HG03469 (cell line): ENCODE measurements around the gene RAB43.
"Not testable (repeated sequence)": the region's sequence is repeated elsewhere in the genome, so short reads cannot be mapped to it uniquely, and the experiment has no call there.

Experiments
- ATAC-seq: cut with Tn5 transposase; IDR thresholded peaks from one replicate; pipeline ENCODE4 v1.9.1; 2021; ENCODE audit warnings: mild to moderate bottlenecking, moderate library complexity, moderate number of reproducible peaks; ENCODE audit not compliant: unreplicated experiment

Gene RAB43

DNA sequence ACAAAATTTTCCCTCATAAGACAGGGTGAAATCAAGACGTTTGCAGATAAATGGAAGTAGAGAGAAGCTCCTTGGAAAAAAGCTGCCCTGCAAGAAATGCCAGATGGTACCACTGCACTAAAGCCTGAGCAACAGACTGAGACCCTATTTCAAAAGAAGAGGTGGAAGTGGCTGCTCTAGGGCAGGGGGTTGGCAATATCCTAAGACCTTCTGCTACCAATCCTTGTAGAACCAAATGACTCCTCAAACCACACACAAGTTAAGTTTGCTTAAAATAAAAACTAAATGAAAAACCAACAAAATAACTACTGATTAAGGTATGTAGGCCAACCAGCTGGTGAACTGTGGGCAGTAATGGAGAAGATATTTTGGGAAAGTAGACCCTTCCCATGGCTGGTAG, 21.3 kb downstream of the RAB43 start:
- no peak for ATAC-seq

DNA sequence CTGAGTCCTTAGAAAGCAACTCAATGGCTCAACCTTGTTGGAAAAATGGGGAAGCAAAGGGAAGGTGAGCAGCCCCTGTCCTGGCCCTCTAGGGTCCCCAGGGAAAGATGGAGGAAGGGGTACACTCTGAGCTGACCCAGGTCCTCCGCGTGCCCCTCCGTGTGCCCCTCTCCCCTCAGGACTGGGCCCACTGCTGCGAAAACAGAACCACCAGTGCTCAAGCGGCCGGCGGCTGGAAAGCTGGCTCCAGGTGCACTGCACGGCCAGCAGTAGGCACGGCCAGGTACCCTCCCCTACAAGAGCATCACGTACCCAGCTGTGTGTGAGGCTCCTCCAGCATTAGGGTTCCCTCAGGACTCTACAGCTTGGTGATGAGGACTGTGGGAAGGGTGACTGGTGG, 26.3 kb downstream of the RAB43 start:
- no peak for ATAC-seq

DNA sequence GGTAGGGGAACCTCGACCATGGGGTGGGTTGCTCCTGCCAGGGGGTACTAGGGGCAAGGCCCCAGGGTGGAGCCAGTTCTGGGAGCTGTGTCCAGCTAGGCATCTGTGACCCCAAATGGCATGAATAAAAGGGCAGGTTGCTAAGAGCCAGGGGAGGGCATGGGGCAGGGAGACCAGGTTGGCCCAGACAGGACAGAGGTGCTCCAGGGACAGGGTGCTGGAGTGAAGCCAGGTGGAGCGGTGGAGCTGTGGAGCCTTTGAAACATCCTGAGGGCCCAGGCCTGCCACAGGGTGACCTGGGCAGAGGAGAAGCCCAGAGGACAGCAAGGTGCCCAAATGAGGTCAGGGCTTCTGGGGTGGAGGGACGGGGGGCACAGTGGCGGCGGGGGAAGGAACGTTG, 33.3 kb downstream of the RAB43 start:
- not testable (repeated sequence) for ATAC-seq

DNA sequence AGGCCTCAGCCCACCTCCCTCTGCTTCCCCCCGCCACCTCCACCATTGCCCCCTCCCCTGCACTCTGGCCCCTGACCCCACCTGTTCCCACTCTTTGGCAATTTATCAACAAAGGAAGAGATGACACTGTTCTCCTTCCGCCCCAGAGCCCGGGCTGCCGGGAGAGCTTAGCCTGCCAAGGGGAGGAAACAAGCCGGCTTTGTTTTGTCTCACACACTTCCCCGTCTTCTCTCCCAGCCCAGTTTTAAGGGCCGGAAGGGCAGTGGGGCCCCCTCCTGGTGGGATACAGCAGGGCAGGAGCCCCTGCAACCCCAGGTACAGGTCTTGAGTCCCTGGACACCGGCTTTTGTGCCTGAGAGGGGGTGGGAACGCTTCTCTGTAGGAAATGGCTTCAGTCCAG, 33.7 kb downstream of the RAB43 start:
- ATAC-seq = not testable (repeated sequence)

DNA sequence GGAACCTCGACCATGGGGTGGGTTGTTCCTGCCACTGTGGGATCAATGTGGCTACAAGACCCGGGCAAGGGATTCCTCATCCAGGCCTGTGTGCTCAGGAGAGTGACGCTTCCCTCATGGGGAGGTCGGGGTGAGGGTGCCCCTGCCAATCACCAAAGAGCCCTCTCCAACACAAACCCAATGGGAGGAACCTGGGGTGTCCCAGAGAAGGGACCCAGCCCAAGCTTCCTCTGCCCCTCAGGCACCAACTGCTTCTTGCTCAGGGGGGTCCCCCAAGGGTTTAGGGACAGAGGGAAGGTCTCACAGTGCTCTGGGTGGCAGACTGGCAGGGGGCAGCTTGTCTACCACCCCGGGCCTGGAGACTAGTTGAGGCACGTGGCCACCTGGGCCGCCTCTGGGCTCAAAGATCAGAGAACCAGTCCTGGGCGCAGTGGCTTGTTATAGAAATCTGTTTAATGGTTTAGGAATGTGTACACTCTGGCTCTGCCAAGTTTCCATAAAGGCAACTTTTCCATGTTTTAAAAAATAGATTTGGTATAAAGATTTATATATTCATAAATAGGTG, 34.4 kb downstream of the RAB43 start:
- no peak for ATAC-seq

DNA sequence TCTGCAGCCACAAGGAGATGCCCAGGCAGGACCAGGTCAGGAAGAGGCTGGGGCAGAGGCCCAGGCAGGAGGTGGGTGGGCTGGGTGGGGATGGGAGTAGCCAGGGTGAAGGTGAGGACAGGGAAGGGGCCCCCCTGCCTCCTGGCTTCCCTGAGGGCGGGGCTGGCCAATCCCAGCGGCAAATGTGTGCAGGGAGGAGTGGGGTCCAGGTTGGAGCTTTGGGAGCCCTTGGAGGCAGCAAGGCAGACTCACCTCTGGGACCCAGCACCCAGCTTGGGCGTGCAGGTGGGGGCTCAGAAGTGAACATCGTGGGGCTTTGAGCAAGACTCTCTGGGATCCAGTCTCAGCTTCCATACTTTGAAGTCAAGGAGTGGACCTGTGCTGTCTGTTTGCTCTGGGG, 35.8 kb downstream of the RAB43 start:
- no peak for ATAC-seq

DNA sequence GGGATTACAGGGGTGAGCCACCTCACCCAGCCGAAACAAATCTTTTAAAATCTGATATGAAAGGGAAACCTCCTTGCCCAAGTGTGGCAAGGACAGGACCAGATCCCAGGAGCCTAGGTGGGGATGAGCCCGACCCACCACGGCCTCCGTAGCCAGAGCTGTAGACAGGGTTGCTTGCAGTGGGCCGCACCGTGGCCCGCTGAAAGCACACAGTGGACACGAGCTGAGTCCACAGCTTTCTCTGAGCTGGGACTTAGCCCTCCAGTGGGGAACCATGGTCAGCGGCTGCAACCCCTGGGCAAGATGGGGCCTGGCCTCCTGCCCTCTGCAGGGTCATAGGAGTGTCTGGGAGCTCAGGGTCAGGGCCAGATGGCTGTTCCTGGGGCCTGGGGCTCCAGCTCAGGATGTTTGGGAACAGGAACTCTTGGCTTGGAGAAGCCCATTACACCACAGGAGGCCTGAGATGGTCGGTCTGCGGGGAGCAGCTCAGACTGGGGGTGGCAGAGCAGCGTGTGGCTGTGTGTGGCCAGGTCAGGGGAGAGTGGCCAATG, 36.4 kb downstream of the RAB43 start:
- no peak for ATAC-seq

DNA sequence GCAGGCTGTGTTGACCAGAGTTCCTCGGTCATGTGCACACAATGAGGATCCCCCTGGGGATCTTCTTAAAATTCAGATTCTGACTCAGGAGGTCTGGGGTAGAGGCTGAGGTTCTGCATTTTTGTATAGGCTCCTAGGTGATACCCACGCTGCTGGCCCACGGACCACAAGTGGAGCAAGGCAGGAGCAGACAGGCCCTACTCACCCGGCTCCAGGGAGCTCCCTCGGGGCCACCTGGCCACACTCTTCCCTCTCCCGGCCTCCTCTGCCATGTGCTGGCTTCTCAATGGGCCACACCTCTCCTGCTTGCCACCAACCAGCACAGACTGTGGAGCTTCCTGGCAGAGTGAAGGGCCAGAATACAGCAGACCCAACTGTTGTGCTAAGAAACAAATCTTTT, 37.1 kb downstream of the RAB43 start:
- no peak for ATAC-seq

DNA sequence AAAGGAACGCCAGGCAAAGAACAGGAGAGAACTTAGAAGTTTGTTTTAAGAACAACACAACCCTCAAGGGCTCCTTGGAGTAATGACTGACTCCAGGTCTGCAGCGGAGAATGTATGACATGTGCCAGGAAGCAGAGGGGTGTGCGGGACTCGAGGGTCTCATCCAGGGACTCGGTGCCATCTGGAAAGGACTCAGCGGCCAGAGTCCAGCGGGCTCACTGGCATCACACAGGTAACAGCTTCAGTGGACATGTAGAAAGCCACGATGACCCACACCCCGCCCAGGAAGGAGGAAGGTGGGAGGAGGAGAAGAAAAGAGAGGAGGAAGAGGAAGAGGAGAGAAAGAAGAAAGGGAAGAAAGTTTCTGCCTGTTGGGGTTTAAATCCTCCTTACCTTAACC, 39.6 kb downstream of the RAB43 start:
- no peak for ATAC-seq

DNA sequence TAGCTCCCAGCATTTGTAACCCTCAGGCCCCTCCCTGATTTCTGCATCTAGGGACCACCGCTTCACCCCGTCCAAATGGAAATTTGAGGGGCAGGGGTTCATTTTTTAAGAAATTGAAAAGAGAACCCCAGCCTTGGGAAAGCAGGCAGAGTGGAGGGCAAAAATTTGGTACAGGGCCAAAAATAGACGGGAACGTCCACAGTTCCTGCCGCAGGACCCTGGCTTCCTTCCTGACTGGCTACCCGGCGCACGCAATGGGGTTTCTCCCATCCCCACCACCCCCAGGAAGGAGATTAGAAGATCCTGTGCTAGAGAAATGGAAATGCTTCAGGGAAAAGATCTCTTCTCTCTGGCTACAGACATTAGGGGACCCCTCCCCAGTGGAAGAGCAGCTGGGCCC, 40.1 kb downstream of the RAB43 start:
- no peak for ATAC-seq

DNA sequence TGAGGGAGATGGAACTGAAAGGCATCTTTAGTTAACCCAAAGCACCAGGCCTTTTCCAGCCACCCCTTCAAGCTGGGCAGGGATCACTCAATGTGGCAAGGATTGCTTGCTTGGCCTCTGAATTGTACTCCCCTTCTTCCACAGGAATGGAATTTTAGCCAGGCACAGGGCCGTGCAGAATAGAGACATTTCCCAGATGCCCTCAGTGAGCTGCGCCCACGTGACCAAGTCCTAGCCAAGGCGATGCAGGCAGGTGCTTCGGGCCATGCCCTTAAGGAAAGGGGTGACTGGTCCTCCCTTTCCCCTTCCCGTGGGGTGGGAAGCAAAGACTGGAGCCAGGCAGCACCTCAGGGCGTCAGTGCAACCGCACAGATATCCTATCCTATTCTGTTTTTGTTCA, 43.1 kb downstream of the RAB43 start:
- no peak for ATAC-seq

DNA sequence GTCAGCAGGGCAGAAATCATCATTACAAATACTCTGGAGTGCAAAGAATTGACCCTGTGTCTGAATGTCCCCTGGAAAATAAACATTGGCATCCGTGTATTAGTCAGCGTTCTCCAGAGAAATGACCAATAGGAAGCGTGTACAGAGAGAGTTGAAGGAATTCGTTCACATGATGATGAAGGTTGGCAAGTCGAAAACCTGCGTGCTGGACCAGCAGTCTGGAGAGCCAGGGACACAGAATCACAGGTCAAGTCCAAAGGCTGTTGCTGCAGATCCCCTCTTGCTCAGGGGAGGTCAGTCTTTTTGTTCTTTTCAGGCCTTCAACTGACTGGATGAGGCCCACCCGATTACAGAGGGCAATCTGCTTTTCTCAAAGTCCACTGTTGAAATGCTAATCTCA, 44.4 kb downstream of the RAB43 start:
- no peak for ATAC-seq

DNA sequence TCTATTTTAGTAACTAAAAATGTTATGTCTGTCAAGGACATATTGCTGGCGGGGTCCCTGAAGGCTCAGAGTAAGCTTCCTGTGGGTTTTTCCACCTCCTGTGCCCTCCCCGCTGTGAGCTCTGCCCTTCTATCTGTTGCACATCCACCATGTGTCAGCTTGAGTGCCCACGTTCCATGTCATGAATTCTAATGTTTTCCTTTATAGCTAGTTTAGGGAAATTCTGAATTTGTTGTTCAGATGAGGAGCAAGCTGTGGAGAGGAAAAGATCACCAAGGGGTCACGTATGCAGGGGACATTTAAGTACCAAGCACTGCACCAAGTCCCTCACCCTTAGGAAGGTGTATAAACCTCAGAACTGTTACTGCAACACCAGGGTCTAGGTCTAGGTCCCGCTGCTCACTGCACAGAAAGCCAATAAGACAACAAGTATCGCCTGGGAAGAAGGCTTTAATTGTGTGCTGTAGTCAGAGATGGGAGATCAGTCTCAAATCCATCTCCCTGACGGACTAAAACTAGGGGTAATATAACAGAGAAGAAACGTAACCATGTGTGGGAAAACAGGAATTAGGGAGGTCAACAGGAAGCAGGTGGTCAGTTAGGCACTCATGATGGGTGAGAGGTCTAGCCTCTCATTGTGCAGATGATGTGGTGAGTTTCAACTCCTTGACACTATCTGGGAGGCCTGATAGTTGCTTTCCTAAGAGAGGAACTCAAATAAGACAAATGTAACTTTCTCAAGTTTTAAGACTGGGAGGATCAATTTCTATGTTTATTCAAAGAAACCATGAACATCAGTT, 51.3 kb downstream of the RAB43 start:
- ATAC-seq = no peak

DNA sequence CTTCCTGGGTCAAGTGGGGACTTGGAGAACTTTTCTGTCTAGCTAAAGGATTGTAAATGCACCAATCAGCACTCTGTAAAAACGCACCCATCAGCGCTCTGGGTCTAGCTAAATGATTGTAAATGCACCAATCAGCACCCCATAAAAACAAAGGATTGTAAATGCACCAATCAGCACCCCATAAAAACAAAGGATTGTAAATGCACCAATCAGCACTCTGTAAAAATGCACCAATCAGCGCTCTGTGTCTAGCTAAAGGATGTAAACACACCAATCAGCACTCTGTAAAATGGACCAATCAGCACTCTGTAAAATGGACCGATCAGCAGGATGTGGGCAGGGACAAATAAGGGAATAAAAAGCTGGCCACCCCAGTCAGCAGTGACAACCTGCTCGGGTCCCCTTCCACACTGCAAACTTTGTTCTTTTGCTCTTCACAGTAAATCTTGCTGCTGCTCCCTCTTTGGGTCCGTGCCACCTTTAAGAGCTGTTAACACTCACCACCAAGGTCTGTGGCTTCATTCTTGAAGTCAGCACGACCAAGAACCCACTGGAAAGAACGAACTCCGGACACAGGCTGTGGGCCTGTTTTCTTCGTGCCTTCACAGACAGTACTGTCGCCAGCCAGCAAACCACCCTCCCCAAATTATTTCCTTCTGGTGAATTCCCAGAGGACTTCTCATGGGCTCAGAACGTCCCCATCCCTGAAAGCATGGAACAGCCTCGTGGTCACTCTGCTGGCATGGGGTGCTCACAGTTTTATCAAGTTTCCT, 52.1 kb downstream of the RAB43 start:
- not testable (repeated sequence) for ATAC-seq

DNA sequence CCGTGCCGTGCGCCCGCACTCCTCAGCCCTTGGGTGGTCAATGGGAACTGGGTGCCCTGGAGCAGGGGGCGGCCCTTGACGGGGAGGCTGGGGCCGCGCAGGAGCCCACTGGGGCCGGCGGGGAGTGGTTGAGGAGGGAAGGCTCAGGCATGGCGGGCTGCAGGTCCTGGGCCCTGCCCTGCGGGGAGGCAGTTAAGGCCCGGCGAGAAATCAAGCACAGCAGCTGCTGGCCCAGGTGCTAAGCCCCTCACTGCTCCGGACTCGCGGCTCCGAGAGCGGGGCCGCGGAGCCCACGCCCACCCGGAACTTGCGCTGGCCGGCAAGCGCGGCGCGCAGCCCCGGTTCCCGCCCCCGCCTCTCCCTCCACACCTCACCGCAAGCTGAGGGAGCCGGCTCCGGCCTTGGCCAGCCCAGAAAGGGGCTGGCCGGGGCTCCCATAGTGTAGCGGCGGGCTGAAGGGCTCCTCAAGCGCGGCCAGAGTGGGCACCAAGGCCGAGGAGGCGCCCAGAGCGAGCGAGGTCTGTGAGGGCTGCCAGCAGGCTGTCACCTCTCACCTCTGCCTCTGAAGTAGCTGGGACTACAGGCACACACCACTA, 53.2 kb downstream of the RAB43 start:
- ATAC-seq = no peak

DNA sequence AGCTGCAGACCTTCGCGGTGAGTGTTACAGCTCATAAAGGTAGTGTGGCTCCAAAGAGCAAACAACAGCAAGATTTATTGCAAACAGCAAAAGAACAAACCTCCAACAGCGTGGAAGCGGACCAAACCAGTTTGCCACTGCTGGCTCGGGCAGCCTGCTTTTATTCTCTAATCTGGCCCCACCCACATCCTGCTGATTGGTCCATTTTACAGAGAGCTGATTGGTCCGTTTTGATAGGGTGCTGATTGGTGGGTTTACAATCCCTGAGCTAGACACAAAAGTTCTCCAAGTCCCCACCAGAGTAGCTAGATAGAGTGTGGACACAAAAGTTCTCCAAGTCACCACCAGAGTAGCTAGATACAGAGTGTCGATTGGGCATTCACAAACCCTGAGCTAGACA, 53.9 kb downstream of the RAB43 start:
- not testable (repeated sequence) for ATAC-seq

DNA sequence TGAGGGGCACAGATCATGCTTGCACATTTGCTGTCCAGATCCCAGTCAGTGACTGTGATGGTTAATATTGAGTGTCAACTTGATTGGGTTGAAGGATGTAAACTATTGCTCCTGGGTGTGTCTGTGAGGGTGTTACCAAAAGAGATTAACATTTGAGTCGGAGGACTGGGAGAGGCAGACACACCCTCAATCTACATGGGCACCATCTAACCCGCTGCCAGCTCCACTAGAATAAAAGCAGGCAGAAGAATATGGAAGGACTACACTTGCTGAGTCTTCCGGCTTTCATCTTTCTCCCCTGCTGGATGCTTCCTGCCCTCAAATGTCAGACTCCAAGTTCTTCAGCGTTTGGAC, 55.9 kb downstream of the RAB43 start:
- ATAC-seq = no peak

DNA sequence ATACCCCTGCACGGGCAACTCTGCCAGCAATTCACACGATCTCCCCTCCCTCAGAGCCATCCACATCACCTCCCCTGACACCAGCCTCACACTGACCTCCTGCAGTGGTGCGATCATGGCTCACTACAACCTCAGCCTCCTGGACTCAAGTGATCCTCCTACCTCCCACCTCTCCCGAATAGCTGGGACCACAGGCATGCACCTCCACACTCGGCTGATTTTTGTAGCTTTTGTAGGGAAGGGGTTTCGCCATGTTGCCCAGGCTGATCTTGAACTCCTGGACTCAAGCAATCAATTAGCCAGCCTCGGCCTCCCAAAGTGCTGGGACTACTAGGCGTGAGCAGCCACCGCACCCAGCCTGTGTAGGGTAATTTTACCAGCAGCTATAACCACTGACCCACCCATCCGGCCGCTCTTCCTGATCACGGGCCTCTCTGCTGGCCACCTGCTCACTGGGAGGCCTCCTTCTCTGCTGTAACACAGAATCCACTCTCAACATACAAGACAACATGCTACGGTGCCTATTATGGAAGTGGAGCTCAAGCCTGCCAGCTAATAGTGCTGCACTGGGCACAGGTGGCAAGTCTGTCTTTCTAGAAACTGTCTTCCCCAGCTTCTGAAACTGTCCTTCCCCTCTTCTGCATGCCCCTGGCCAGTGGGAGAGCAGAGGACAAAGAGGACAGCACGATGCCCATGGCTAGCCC, 56.4 kb downstream of the RAB43 start:
- no peak for ATAC-seq

DNA sequence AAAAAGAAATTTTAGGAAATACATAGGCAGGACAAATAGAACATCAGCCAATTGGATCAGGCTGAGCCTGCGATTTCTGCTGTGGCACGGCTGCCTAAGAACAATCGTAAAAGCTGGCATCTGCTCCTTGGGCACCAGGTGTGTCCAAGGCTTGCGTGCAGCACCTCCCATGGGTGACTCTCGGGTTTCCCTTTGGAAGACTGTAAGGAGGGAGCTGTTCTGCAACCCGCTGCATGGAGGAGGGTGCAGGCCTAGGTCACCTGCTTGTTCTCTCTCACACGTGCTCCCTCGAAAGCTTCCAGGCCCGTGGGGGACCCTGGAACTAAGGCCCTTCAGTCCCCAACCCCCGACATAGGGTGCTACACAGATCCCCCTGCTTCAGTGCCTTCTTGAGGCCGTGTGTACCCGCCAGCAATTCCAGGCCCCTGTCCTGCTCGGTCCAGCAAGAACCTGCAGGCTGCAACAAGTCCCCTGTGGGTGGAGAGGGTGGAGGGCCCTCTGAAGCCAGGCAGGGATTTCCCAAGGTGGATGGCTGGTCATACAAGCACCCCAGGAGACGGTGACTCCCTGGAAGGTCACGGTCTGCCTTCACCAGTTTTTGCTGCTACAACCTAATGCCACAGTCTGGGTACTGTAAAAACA, 57.6 kb downstream of the RAB43 start:
- no peak for ATAC-seq

DNA sequence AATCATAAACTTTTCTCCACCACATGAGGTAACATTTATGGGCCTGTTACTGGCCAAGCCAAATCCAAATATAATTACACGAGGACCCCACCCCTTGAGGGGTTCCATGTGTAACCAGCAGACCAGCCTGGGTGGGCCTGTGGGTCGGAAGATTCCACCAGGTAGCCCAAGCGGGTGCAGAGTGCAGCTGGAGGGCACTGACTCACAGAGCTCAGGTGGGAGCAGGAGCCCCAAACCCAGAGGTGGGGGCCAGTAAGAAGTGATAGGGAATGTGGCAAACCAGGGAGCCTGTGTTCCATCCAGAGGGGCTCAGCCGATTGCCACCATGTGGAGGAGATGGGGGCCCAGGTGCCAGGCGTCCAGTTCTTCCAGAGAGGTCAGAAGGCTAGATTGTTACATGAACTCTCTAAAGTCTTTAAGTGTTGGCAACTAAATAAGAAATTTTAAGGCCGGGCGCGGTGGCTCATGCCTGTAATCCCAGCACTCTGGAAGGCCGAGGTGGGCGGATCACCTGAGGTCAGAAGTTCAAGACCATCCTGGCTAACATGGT, 58.4 kb downstream of the RAB43 start:
- ATAC-seq = no peak
